ENCODE data around the gene SPHKAP. TPM values are rescaled to one million over a fixed set of nuclear protein-coding genes. Genes with fewer than 3 reads are reported as not detected.

Gene SPHKAP
- total and polyA plus RNA-seq, 2 of the 4 experiments (the other 2 are of a cell fraction): not detected

GRCh38 chr2:228102949-228103348 is 78.5 kb downstream of the SPHKAP start:
- 60% methylated on average over 1 of the region's 4 CpGs; no CpG with 5 or more reads in 1 of the 2 experiments for WGBS, 2 experiments (ENCODE audit: extremely low coverage in 2 of 2, insufficient read length in 1 of 2)

More at GRCh38 chr2:228102949-228103348, 78.5 kb downstream of the SPHKAP start:
- ATAC-seq (ENCODE audit: low read depth) (no peak), DNase-seq (no peak)
- Histone ChIP-seq H3K9ac (ENCODE audit: low read depth, low read length) (no peak overlapping the region), H4K91ac (ENCODE audit: insufficient read depth, low read depth, low read length) (no peak overlapping the region), H2BK20ac (ENCODE audit: low read depth, low read length) (no peak overlapping the region), H2AK9ac (replicated peaks; ENCODE audit: low read depth, low read length, poor library complexity) (no peak overlapping the region), H3K9me1 (ENCODE audit: insufficient read depth, low read length) (no peaks in the 10 kb centered on the region), H3K4me3 (ENCODE audit: insufficient read depth, low read depth, low read length) (no peak overlapping the region), H3K18ac (ENCODE audit: low read depth, low read length) (no peak overlapping the region), H4K20me1 (ENCODE audit: insufficient read depth, low read length) (no peaks in the 10 kb centered on the region), H2BK120ac (ENCODE audit: low read depth, low read length) (no peak overlapping the region), H3K9me3 (ENCODE audit: control insufficient read depth, insufficient read depth, low read length) (peaks cover 7% of the 10 kb centered on the region), H3K27me3 (ENCODE audit: control insufficient read depth, insufficient read depth, low read length) (no peaks in the 10 kb centered on the region), H3K79me1 (ENCODE audit: low read depth in 1 of 2, low read length in 2 of 2) (no peaks in the 10 kb centered on the region), H4K5ac (ENCODE audit: low read depth, low read length) (no peak overlapping the region), H3K4me2 (ENCODE audit: low read depth, low read length) (no peak overlapping the region), H2BK15ac (ENCODE audit: low read depth, low read length) (no peak overlapping the region), H3K23ac (ENCODE audit: low read depth, low read length) (no peak overlapping the region), H2AFZ (replicated peaks; ENCODE audit: low read length, poor library complexity) (no peak overlapping the region), H3K4ac (ENCODE audit: low read depth, low read length) (no peak overlapping the region), H3K56ac (ENCODE audit: extremely low read depth, insufficient read depth, low read length) (no peak overlapping the region), H2AK5ac (ENCODE audit: low read depth, low read length) (no peak overlapping the region), H3K27ac (ENCODE audit: insufficient read depth, low read length) (no peak overlapping the region), H4K8ac (ENCODE audit: low read depth in 2 of 2, low read length in 2 of 2) (no peak overlapping the region), H3K4me1 (ENCODE audit: control insufficient read depth, insufficient read depth, low read length) (no peaks in the 10 kb centered on the region), H2BK5ac (ENCODE audit: low read depth, low read length, poor library complexity, severe bottlenecking) (no peak overlapping the region), H3K14ac (replicated peaks; ENCODE audit: low read depth, low read length) (no peak overlapping the region), H3K36me3 (ENCODE audit: control insufficient read depth, insufficient read depth, low read length) (no peaks in the 10 kb centered on the region)
- intact Hi-C loops (cut with micrococcal nuclease): no loop called here
- no peak for TF ChIP-seq BHLHE40 (IDR thresholded peaks at IDR 0.05; ENCODE audit: low read depth, low read length)
- TF ChIP-seq, protein P1, sequence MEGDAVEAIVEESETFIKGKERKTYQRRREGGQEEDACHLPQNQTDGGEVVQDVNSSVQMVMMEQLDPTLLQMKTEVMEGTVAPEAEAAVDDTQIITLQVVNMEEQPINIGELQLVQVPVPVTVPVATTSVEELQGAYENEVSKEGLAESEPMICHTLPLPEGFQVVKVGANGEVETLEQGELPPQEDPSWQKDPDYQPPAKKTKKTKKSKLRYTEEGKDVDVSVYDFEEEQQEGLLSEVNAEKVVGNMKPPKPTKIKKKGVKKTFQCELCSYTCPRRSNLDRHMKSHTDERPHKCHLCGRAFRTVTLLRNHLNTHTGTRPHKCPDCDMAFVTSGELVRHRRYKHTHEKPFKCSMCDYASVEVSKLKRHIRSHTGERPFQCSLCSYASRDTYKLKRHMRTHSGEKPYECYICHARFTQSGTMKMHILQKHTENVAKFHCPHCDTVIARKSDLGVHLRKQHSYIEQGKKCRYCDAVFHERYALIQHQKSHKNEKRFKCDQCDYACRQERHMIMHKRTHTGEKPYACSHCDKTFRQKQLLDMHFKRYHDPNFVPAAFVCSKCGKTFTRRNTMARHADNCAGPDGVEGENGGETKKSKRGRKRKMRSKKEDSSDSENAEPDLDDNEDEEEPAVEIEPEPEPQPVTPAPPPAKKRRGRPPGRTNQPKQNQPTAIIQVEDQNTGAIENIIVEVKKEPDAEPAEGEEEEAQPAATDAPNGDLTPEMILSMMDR (conservative IDR thresholded peaks at IDR 0.05; ENCODE audit: low read depth, low read length): no peak
- TF ChIP-seq SMC3 (IDR thresholded peaks at IDR 0.05; ENCODE audit: low read depth, low read length): no peak
- TF ChIP-seq RCOR1 (IDR thresholded peaks at IDR 0.05; ENCODE audit: insufficient replicate concordance, low read length): no peak
- TF ChIP-seq RFX5 (IDR thresholded peaks at IDR 0.05; ENCODE audit: low read depth, low read length): no peak
- TF ChIP-seq, protein P2, sequence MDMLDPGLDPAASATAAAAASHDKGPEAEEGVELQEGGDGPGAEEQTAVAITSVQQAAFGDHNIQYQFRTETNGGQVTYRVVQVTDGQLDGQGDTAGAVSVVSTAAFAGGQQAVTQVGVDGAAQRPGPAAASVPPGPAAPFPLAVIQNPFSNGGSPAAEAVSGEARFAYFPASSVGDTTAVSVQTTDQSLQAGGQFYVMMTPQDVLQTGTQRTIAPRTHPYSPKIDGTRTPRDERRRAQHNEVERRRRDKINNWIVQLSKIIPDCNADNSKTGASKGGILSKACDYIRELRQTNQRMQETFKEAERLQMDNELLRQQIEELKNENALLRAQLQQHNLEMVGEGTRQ (IDR thresholded peaks at IDR 0.05; ENCODE audit: low read depth, low read length): no peak
- no peak for TF ChIP-seq CHD1 (IDR thresholded peaks at IDR 0.05; ENCODE audit: low read depth, low read length)
- no peak for TF ChIP-seq MAFK (IDR thresholded peaks at IDR 0.05; ENCODE audit: low read depth, low read length)
- no peak for TF ChIP-seq RAD21 (IDR thresholded peaks at IDR 0.05; ENCODE audit: low read length)
- TF ChIP-seq POLR2A (IDR thresholded peaks at IDR 0.05; ENCODE audit: low read depth, low read length): no peak
- TF ChIP-seq, protein P3, sequence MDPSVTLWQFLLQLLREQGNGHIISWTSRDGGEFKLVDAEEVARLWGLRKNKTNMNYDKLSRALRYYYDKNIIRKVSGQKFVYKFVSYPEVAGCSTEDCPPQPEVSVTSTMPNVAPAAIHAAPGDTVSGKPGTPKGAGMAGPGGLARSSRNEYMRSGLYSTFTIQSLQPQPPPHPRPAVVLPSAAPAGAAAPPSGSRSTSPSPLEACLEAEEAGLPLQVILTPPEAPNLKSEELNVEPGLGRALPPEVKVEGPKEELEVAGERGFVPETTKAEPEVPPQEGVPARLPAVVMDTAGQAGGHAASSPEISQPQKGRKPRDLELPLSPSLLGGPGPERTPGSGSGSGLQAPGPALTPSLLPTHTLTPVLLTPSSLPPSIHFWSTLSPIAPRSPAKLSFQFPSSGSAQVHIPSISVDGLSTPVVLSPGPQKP (IDR thresholded peaks at IDR 0.05; ENCODE audit: borderline replicate concordance, low read depth, low read length): no peak
- TF ChIP-seq NFE2L2 (IDR thresholded peaks at IDR 0.05; ENCODE audit: low read depth, low read length): no peak
- no peak for TF ChIP-seq MAZ (IDR thresholded peaks at IDR 0.05; ENCODE audit: borderline replicate concordance, low read depth, low read length)
- no peak for TF ChIP-seq CEBPB (IDR thresholded peaks at IDR 0.05; ENCODE audit: low read depth, low read length)
- TF ChIP-seq MXI1 (IDR thresholded peaks at IDR 0.05; ENCODE audit: borderline replicate concordance, low read depth, low read length): no peak
- in situ Hi-C loops (cut with MboI; ENCODE audit: low sequenced_read_pairs): no loop called here
- no TSS peak for BruUV-seq (replicated peaks)
- ChIA-PET POLR2A (ENCODE audit: unreplicated experiment) (no interaction called here), CTCF (no interaction called here)
- dilution Hi-C loops (cut with HindIII; ENCODE audit: low sequenced_read_pairs, unreplicated experiment): no loop called here

Data from IMR-90 (cell line).